ENCODE measurements around the gene UBIAD1. TPM values are rescaled to one million over a fixed set of nuclear protein-coding genes. Genes with fewer than 3 reads are reported as not detected.
A peak's percentile ranks its signal among the peaks of the same experiment; 100 is the strongest.

The UBIAD1 gene, protein sequence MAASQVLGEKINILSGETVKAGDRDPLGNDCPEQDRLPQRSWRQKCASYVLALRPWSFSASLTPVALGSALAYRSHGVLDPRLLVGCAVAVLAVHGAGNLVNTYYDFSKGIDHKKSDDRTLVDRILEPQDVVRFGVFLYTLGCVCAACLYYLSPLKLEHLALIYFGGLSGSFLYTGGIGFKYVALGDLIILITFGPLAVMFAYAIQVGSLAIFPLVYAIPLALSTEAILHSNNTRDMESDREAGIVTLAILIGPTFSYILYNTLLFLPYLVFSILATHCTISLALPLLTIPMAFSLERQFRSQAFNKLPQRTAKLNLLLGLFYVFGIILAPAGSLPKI
- 10 to 100 TPM in 1 of 2 donors, 1 to 10 TPM in 1; 5.9 to 12.7 TPM for total RNA-seq

DNA sequence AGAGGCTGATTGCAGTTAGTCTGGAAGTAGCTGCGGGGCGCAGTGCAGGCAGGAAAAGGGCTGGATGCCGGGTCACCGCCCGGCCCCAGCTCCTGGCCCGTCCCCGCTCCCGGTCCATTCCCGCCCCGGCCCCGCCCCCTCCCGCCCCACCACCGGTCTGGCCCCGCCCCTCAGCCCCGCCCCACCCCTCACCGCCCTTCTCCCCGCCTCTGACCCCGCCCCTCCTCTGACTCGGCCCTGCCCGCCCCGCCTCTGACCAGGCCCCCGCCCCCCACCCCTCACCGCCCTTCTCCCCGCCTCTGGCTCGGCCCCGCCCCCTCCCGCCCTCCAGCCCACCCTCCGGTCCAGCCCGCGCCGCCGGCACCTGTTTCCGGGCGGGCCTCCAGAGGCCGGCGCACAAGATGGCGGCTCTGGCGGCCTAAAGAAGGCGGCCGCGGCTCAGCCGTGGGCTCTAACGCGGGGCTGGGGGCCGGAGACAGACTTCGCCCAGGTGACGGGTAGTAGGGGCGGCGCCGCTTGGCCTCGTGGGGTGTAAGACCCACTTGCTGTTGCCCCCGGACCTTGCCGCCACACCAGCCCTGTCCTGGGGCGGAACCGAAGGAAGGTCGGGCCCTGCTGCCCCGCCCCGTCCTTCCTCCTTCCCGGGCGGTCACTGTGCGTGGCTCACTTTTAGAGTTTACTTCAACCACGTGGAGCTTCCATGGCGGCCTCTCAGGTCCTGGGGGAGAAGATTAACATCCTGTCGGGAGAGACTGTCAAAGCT lies at the start of gene UBIAD1:
TSS of gene UBIAD1 (plus strand) at position 367 of the 763 bp plus-strand sequence. CDS start at position 701, 334 bp downstream.
- peak within 1 kb of the TSS; percentile 88 to 94 for H3K4me3 ChIP-seq
- WGBS, 2 donors, result 0% methylated on average over 8 to 28 of the region's 64 CpGs
- peak; percentile 84 to 92 (median 89) for DNase-seq
- H3K9me3 ChIP-seq, result no peaks in the 10 kb centered on the region
- intact Hi-C loops (cut with DNase I), result no loop called here
- ATAC-seq, result peak; percentile 95
- H3K36me3 ChIP-seq (replicated peaks in 1 of 2; ENCODE audit: insufficient read depth in 1 of 2, low read depth in 2 of 2), result no peaks in the 10 kb centered on the region
- peak within 1 kb of the TSS; percentile 68 to 97 (median 92) for H3K27ac ChIP-seq
- H3K27me3 ChIP-seq, result no peaks in the 10 kb centered on the region
- TF ChIP-seq CTCF (IDR thresholded peaks at IDR 0.05) (peak in 3 of 7 experiments; percentile 3 to 12 (median 6)), POLR2A (IDR thresholded peaks at IDR 0.05) (peak; percentile 46 to 83 (median 77))
- peaks cover 39% of the 10 kb centered on the region for H3K4me1 ChIP-seq

GRCh38 chr1:11227106-11228077 lies 45.6 kb upstream of the UBIAD1 start:
- Histone ChIP-seq H3K27ac (no peak overlapping the region), H3K27me3 (no peaks in the 10 kb centered on the region), H3K4me3 (no peak overlapping the region), H3K4me1 (no peaks in the 10 kb centered on the region), H3K36me3 (replicated peaks in 1 of 2; ENCODE audit: insufficient read depth in 1 of 2, low read depth in 2 of 2) (peaks cover 8 to 39% of the 10 kb centered on the region in 2 donors), H3K9me3 (no peaks in the 10 kb centered on the region)
- 87% methylated on average over 10 of the region's 10 CpGs for WGBS, 2 donors
- ATAC-seq (no peak), DNase-seq (no peak)
- TF ChIP-seq CTCF (IDR thresholded peaks at IDR 0.05), result no peak
- no peak for TF ChIP-seq POLR2A (IDR thresholded peaks at IDR 0.05)
- intact Hi-C loops (cut with DNase I), result no loop called here

DNA sequence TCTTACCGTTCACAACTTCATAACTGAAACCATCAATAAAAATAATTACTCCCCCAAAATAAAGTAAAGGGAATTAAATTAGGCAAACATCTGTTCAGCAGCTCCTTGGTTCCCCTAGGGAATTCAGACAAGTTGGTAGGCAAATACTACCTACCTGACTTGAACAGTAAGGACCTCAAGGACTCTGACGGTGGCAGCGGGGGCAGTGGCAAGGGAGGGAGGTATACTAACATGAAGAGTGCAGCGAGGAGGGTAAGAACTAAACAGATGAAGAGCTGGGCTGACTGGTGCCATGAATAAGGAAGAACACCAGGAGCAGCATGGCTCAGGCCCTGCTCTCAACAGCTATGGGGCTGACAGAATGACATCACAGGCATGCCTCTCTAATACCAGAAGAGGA lies 43.8 kb upstream of the UBIAD1 start:
- Histone ChIP-seq H3K4me3 (no peak overlapping the region), H3K27ac (no peak overlapping the region), H3K27me3 (no peaks in the 10 kb centered on the region), H3K36me3 (replicated peaks in 1 of 2; ENCODE audit: insufficient read depth in 1 of 2, low read depth in 2 of 2) (peaks cover 8 to 49% of the 10 kb centered on the region in 2 donors), H3K4me1 (no peaks in the 10 kb centered on the region), H3K9me3 (no peaks in the 10 kb centered on the region)
- TF ChIP-seq POLR2A (IDR thresholded peaks at IDR 0.05) (no peak), CTCF (IDR thresholded peaks at IDR 0.05) (no peak)
- intact Hi-C loops (cut with DNase I), result no loop called here
- 84 to 85% methylated on average over 4 of the region's 4 CpGs for WGBS, 2 donors
- ATAC-seq (no peak), DNase-seq (no peak)

DNA sequence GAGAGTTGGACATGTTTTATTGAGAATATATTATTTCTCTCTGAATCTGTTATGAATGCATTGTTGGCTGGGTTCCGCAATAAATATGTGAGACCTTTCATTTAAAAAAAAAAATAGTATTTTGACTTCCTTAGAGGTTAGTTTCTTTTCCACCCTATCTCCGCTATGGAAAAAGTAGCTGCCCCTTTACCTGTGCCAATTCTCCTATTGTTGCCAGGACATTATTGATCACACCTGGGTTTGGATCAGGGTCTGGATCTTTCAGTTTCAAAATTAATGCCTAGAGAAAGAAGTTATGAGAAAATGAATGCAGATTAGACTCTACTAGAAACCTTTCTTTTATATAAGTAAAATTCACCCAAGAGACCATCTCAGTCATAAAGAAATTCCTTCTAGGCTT lies 39.8 kb upstream of the UBIAD1 start:
- no peaks in the 10 kb centered on the region for H3K27me3 ChIP-seq
- H3K4me3 ChIP-seq, result no peak overlapping the region
- intact Hi-C loops (cut with DNase I), result no loop called here
- ATAC-seq (no peak), DNase-seq (no peak)
- no peaks in the 10 kb centered on the region for H3K4me1 ChIP-seq
- peaks cover 12 to 60% of the 10 kb centered on the region in 2 donors for H3K36me3 ChIP-seq (replicated peaks in 1 of 2; ENCODE audit: insufficient read depth in 1 of 2, low read depth in 2 of 2)
- no peaks in the 10 kb centered on the region for H3K9me3 ChIP-seq
- no peak overlapping the region for H3K27ac ChIP-seq
- 88 to 90% methylated on average over 2 of the region's 2 CpGs for WGBS, 2 donors
- TF ChIP-seq CTCF (IDR thresholded peaks at IDR 0.05) (no peak), POLR2A (IDR thresholded peaks at IDR 0.05) (no peak)
